Effector memory CD4-positive, alpha-beta T cell (primary cell): ENCODE data around the gene CBLC.

ENCODE experiments used
- DNase-seq, 3 donors: peaks; one replicate each; pipeline ENCODE4 v3.0.0-alpha.2; 2020
- H3K27ac ChIP-seq: 2 replicates; pipeline ENCODE4 v1.7.0; 2013; ENCODE audit warnings: mild to moderate bottlenecking, low read length, moderate library complexity; ENCODE audit not compliant: insufficient read depth, poor library complexity, severe bottlenecking
- H3K27me3 ChIP-seq: replicated peaks from 2 replicates; pipeline ENCODE4 v1.7.0; 2013; ENCODE audit warnings: mild to moderate bottlenecking, low read length; ENCODE audit not compliant: insufficient read depth, control insufficient read depth, poor library complexity, severe bottlenecking
- H3K36me3 ChIP-seq: 2 replicates; pipeline ENCODE4 v1.7.0; 2013; ENCODE audit warnings: mild to moderate bottlenecking, low read length, moderate library complexity; ENCODE audit not compliant: control insufficient read depth, insufficient read depth
- H3K4me1 ChIP-seq: 2 replicates; pipeline ENCODE4 v1.7.0; 2013; ENCODE audit warnings: low read length, mild to moderate bottlenecking; ENCODE audit not compliant: control insufficient read depth, insufficient read depth, poor library complexity, severe bottlenecking
- H3K4me3 ChIP-seq: 2 replicates; pipeline ENCODE4 v1.7.0; 2013; ENCODE audit warnings: low read length, low read depth, mild to moderate bottlenecking; ENCODE audit not compliant: insufficient read depth, poor library complexity, severe bottlenecking
- H3K9me3 ChIP-seq: 2 replicates; pipeline ENCODE4 v1.7.0; 2013; ENCODE audit warnings: mild to moderate bottlenecking, low read length, moderate library complexity; ENCODE audit not compliant: control insufficient read depth

Gene CBLC

DNA sequence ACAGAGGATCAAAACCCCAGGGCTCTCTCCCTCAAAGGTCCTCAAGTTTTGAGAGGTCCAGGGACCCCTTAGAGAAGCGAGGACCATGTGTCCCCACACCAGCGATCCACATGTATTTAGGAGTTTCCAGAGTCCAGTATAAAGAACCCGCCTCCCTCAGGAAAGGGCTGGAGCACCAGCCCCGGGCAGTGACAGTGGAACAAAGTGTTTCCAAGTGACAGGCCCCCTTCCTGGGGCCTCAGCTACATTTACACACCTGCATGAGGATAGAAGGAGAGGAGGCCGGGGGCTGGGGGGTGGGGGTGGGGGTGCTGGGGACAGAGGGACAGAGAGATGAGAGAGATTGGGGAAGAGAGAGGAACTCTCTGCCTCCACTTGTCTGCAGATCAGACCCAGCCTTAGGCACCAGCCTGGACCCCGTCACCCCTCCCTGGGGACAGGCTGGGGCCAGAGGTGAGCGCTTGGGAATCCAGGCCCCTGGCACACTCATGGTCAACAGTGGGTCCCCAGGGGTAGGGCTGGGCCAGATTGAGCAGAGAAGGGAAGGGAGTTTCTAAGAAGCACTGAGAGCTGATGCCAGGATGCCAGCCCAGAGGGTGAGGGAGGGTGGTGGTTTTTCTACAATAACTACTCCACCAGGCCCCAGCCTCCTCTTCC, 32.0 kb downstream of the CBLC start:
- Histone ChIP-seq H3K27ac (no peak overlapping the region), H3K4me1 (no peaks in the 10 kb centered on the region), H3K9me3 (no peaks in the 10 kb centered on the region), H3K36me3 (no peaks in the 10 kb centered on the region), H3K27me3 (peaks cover 14% of the 10 kb centered on the region), H3K4me3 (no peak overlapping the region)
- DNase-seq: no peak

DNA sequence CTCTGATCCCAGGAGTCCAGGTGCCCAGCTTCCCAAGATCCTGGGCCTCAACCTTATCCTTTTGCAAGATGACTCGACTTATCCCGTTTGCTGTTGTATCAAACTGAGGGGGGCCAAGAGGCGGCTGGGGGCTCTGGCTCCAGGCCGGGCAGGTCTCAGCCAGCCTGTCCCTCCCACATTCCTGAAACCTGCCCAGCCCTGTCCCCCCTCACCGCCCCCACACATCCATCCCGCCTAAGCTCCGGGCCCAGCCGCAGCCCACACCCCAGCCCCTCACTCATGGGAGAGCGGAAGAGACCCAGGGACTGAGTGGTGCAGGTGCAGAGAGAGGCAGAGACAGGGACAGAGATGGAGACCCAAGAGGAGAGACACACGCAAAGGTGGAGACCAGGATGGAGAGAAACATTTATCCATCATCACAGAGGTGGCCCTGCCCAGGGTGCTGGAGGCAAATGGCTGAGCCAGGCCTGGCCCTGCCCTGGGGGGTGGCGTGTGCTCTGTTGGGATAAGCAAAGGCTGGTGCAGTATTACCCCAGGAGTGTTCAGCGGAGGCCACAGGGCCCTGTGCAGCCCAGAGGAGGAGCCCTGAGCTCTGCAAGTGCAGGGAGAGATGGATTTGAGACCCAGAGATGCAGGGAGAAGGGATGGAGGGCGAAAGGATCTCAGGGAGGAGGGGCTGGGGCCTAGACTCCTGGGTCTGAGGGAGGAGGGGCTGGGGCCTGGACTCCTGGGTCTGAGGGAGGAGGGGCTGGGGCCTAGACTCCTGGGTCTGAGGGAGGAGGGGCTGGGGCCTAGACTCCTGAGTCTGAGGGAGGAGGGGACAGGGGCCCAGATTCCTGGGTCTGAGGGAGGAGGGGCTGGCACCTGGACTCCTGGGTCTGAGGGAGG, 32.8 kb downstream of the CBLC start:
- Histone ChIP-seq H3K27me3 (peaks cover 14% of the 10 kb centered on the region), H3K36me3 (no peaks in the 10 kb centered on the region), H3K27ac (no peak overlapping the region), H3K4me3 (no peak overlapping the region), H3K9me3 (no peaks in the 10 kb centered on the region), H3K4me1 (no peaks in the 10 kb centered on the region)
- DNase-seq: no peak

DNA sequence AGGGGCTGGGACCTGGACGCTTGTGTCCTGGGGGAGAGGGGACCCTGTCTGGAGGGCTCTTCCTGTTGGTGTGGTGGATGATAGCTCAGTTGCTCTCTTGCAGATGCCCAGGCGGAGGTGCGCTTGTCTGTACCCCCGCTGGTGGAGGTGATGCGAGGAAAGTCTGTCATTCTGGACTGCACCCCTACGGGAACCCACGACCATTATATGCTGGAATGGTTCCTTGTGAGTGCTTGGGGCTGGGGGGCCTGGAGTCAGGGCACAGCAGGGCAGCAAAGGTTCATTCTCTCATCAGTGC, 33.4 kb downstream of the CBLC start:
- Histone ChIP-seq H3K9me3 (no peaks in the 10 kb centered on the region), H3K4me1 (no peaks in the 10 kb centered on the region), H3K4me3 (no peak overlapping the region), H3K27ac (no peak overlapping the region), H3K27me3 (peaks cover 14% of the 10 kb centered on the region), H3K36me3 (no peaks in the 10 kb centered on the region)
- DNase-seq: no peak

DNA sequence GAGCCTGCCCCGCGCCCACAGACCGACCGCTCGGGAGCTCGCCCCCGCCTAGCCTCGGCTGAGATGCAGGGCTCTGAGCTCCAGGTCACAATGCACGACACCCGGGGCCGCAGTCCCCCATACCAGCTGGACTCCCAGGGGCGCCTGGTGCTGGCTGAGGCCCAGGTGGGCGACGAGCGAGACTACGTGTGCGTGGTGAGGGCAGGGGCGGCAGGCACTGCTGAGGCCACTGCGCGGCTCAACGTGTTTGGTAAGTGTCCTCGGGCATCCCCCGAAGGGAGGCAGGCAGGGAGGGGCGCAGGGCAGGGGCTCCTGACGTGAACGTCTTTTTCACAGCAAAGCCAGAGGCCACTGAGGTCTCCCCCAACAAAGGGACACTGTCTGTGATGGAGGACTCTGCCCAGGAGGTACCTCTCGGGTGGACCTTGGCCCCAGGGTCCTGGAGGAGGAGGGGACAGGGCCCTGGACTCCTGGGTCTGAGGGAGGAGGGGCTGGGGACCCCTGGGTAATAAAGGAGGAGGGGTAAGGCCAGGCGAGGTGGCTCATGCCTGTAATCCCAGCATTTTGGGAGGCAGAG, 34.5 kb downstream of the CBLC start:
- Histone ChIP-seq H3K9me3 (no peaks in the 10 kb centered on the region), H3K4me3 (no peak overlapping the region), H3K27me3 (peaks cover 14% of the 10 kb centered on the region), H3K4me1 (no peaks in the 10 kb centered on the region), H3K27ac (no peak overlapping the region), H3K36me3 (no peaks in the 10 kb centered on the region)
- DNase-seq: no peak

DNA sequence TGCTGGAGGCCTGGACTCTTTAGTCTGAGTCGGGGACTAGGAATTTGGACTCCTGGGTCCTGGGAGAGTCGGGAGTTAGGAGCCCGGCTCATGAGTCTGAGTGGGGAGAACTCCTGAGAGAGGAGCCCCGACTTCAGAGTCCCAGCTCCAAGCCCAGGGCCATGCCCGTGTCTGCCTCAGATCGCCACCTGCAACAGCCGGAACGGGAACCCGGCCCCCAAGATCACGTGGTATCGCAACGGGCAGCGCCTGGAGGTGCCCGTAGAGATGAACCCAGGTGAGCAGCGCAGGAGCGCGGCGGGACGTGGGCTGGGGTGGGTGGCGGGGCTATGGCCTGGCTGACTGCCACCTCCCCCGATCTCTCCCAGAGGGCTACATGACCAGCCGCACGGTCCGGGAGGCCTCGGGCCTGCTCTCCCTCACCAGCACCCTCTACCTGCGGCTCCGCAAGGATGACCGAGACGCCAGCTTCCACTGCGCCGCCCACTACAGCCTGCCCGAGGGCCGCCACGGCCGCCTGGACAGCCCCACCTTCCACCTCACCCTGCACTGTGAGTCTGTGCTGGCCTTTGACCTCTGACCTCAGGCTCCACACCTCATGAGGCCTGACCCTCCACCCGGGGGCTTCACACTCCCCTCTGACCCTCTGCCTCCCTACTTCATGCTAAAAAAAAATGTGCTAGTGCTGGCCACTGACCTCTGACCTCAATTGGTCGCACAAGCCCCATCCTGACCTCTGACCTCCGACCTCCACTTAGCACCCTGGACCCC, 35.6 kb downstream of the CBLC start:
- H3K27ac ChIP-seq: no peak overlapping the region
- no peak overlapping the region for H3K4me3 ChIP-seq
- H3K9me3 ChIP-seq: no peaks in the 10 kb centered on the region
- no peaks in the 10 kb centered on the region for H3K4me1 ChIP-seq
- peaks cover 12% of the 10 kb centered on the region for H3K27me3 ChIP-seq
- no peaks in the 10 kb centered on the region for H3K36me3 ChIP-seq
- no peak for DNase-seq

DNA sequence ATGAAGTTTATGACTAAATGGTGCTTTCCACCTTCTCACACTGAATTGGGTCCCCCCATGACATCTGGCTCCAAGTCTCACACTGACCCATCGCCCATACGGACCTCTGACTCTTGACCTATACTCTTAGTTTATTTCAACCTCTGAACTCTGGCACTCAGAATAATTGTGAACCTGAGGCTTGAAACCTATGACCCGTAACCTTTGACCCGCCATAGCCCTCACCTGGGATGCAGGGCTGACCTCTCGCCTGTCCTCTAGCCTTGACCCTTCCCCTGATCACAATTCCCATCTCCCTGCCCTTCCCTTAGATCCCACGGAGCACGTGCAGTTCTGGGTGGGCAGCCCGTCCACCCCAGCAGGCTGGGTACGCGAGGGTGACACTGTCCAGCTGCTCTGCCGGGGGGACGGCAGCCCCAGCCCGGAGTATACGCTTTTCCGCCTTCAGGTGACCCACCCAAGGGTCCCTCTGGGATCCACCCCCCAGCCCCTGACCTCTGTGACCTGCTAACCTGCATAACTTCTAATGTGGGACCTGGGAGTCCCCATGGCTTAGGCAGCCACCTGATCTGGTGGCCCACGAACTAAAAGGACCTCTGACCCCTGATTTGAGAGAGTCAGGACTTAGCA, 36.3 kb downstream of the CBLC start:
- no peak overlapping the region for H3K4me3 ChIP-seq
- H3K27ac ChIP-seq: no peak overlapping the region
- no peaks in the 10 kb centered on the region for H3K36me3 ChIP-seq
- H3K4me1 ChIP-seq: no peaks in the 10 kb centered on the region
- DNase-seq: no peak
- H3K27me3 ChIP-seq: peaks cover 7% of the 10 kb centered on the region
- H3K9me3 ChIP-seq: no peaks in the 10 kb centered on the region

DNA sequence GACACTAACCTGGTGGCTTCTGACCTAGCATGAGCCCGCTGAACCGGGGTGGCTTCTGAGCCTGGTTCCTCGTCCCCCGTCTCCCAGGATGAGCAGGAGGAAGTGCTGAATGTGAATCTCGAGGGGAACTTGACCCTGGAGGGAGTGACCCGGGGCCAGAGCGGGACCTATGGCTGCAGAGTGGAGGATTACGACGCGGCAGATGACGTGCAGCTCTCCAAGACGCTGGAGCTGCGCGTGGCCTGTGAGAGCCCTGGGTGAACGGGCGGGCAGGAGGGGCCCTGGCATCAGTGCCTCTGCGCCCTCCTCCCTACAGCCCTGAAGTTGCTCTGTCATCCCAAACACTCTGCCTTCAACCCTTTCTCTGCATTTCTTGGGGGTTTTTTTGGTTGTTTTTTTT, 36.8 kb downstream of the CBLC start:
- H3K27me3 ChIP-seq: peaks cover 7% of the 10 kb centered on the region
- no peak for DNase-seq
- no peaks in the 10 kb centered on the region for H3K36me3 ChIP-seq
- H3K9me3 ChIP-seq: no peaks in the 10 kb centered on the region
- no peaks in the 10 kb centered on the region for H3K4me1 ChIP-seq
- H3K27ac ChIP-seq: no peak overlapping the region
- no peak overlapping the region for H3K4me3 ChIP-seq

DNA sequence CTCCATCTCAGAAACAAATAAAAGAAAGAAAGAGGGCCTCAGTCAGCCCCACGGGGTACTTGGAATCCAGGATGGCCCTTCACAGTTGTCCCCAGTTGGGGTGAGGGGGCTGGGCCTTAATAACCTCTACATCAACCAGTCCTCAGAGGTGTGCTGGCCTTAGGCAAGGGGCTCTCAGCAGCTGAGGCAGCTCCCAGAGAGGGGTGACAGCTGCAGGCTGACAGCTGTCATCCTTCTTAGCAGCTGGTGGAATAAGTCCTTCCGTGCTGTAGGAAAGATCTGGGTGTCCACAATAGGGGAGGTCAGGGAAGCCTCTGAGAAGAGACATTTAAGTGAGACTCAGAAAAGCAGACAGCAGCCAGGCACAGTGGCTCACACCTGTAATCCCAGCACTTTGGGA, 38.6 kb downstream of the CBLC start:
- no peak for DNase-seq
- H3K36me3 ChIP-seq: no peaks in the 10 kb centered on the region
- H3K9me3 ChIP-seq: no peaks in the 10 kb centered on the region
- H3K4me1 ChIP-seq: no peaks in the 10 kb centered on the region
- no peak overlapping the region for H3K4me3 ChIP-seq
- no peak overlapping the region for H3K27ac ChIP-seq
- no peaks in the 10 kb centered on the region for H3K27me3 ChIP-seq

DNA sequence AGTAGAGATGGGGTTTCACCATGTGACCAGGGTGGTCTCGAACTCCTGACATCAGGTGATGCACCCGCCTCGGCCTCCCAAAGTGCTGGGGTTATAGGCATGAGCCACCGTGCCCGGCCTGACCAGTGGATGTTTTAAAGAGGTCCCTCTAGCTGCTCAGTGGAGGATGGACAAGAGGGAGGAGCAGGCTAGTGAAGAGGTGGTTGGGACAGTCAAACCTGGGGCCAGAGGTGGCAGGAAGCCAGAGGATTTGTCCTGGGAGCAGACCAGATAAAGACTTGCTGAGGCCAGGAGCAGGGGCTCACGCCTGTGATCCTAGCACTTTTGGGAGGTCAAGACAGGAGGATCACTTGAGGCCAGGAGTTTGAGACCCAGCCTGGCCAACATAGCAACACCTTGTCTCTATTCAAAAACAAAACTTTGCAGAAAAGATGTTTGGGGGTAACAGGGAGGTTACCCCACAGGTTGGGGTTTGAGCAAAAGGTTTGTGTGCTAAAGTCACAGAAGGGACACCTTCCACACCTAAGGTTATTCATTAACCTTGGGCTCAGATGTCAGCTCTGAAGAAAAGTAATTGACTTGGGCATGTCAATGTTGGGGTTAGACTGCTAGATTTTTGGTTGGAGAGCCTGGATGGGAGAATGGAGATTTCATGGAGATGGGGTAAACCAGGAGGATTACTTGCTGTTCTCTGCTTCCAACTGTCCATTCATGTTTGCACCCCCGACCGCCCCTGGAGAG, 40.2 kb downstream of the CBLC start:
- Histone ChIP-seq H3K27ac (no peak overlapping the region), H3K27me3 (no peaks in the 10 kb centered on the region), H3K4me1 (no peaks in the 10 kb centered on the region), H3K4me3 (no peak overlapping the region), H3K9me3 (no peaks in the 10 kb centered on the region), H3K36me3 (no peaks in the 10 kb centered on the region)
- DNase-seq: no peak
